ENCODE measurements around the gene EFNA2.
A peak's percentile ranks its signal among the peaks of the same experiment; 100 is the strongest.

The EFNA2 gene

DNA sequence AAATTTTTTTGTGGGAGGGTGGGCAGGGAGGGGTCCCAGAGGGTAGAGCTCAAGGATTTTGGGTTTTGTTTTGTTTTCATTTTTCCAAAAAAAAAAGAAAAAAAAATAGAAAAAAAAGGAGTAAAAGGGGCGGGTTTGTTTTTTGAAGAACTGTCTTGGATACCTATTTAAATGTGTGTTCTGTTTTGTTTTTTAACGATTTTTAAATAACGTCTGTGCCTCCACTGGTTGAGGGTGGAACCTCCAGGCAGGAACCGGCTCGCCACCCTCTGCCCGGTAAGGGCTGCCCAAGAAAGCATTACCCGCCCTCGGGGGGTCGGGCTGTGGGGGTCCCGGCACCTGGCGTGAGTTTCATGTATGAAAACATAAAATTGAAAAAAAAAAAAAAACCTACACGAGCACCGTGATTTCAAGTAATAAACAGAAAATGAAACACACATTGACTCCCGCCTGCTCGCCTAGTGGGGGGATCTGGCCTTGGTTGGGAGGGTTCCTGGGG is 26.9 kb upstream of the EFNA2 start:
- Histone ChIP-seq H3K36me3 (replicated peaks) (peaks cover 44% of the 10 kb centered on the region), H3K4me3 (ENCODE audit: low read depth, low read length) (no peak overlapping the region), H3K27ac (peak overlapping the region; percentile 5), H3K27me3 (replicated peaks) (no peaks in the 10 kb centered on the region)
- TF ChIP-seq, protein P1, sequence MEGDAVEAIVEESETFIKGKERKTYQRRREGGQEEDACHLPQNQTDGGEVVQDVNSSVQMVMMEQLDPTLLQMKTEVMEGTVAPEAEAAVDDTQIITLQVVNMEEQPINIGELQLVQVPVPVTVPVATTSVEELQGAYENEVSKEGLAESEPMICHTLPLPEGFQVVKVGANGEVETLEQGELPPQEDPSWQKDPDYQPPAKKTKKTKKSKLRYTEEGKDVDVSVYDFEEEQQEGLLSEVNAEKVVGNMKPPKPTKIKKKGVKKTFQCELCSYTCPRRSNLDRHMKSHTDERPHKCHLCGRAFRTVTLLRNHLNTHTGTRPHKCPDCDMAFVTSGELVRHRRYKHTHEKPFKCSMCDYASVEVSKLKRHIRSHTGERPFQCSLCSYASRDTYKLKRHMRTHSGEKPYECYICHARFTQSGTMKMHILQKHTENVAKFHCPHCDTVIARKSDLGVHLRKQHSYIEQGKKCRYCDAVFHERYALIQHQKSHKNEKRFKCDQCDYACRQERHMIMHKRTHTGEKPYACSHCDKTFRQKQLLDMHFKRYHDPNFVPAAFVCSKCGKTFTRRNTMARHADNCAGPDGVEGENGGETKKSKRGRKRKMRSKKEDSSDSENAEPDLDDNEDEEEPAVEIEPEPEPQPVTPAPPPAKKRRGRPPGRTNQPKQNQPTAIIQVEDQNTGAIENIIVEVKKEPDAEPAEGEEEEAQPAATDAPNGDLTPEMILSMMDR (IDR thresholded peaks at IDR 0.05; ENCODE audit: low read depth, low read length, missing control alignments) = no peak
- DNase-seq = no peak
- in situ Hi-C loops (cut with HindIII; ENCODE audit: low pct_ligation_motif_present, low sequenced_read_pairs) = no loop called here

DNA sequence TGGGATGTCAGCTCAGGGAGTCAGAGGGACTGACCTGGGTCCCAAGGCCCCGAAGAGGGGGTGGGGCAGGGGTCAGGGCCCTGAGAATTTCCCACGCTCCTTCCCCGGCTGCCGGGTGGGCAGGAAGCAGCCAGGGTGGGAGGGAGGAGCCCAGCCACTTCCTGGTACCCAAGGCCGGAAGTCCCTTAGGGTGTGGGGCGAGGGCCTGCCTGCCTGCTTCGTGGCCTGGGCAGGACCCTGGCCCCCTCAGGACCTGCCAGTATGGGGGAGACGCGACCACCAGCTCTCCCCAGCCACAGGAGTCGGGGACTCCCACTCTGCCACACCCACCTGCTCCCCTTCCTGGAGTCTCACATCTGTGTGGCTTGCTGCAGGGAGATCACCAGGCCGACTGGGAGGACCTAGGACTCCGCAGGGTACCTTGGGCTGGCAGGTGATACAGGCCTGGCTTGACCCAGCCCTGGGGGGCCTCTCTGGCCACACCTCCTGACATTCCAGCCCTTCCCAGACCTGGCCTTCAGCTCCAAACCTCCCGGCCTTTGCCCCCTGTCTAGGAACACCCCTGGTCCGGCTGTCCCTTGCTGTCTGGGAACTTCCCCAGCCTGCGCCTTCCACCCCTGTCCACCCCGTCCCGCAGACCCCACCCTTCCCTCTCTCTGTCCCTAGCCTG is 26.3 kb upstream of the EFNA2 start:
- DNase-seq = no peak
- in situ Hi-C loops (cut with HindIII; ENCODE audit: low pct_ligation_motif_present, low sequenced_read_pairs) = no loop called here

DNA sequence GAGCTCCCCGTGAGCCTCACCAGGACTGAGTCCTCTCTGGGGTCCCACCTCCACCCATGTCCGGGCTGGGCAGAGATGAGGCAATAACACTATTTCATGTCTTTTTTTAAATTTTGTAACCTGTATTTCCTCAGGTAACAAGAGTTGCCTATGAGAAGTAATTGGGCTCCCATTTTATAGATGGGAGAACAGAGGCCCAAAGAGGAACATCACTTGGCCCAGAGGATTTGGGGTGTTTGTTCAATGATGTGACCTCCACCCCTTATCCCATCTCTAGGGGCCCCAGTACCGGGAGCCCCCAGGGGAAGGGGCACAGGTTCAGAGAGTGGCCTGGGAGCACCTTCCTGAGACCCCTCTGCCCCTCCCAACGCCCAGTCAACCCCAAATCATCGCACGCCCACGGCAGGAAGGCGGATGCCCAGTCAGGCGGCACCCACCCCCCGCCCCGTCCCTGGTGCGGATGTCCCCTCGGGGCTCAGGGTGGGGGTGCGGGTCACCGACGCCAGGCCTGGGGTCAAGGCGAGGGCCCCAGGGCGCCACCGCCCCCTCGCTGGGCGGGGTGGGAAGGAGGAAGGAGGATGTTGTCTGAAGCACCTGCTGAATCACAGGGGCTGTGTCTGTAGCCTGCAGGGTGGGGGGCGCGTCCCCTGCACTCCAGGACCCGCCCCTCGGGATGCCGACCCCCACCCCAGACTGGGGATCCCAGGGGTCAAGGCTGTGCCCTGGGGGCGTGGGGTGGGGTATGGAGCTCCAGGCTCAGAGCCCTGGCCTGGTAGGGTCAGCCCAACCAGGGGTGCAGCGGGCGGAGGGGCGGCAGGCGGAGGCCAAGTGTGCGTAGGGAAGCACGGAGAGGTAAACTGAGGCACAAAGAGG is 25.6 kb upstream of the EFNA2 start:
- DNase-seq = no peak
- peaks cover 31% of the 10 kb centered on the region for H3K36me3 ChIP-seq (replicated peaks)
- H3K27me3 ChIP-seq (replicated peaks) = no peaks in the 10 kb centered on the region
- in situ Hi-C loops (cut with HindIII; ENCODE audit: low pct_ligation_motif_present, low sequenced_read_pairs) = no loop called here
- TF ChIP-seq, protein P1 (IDR thresholded peaks at IDR 0.05; ENCODE audit: low read depth, low read length, missing control alignments) = no peak
- peak overlapping the region; percentile 37 for H3K4me3 ChIP-seq (ENCODE audit: low read depth, low read length)
- H3K27ac ChIP-seq = peak overlapping the region; percentile 5

More for the DNA sequence above, 26.3 kb upstream of the EFNA2 start:
- H3K27me3 ChIP-seq (replicated peaks) = no peaks in the 10 kb centered on the region
- peaks cover 39% of the 10 kb centered on the region for H3K36me3 ChIP-seq (replicated peaks)
- TF ChIP-seq, protein P1 (IDR thresholded peaks at IDR 0.05; ENCODE audit: low read depth, low read length, missing control alignments) = no peak
- no peak overlapping the region for H3K4me3 ChIP-seq (ENCODE audit: low read depth, low read length)
- H3K27ac ChIP-seq = peak overlapping the region; percentile 5

DNA sequence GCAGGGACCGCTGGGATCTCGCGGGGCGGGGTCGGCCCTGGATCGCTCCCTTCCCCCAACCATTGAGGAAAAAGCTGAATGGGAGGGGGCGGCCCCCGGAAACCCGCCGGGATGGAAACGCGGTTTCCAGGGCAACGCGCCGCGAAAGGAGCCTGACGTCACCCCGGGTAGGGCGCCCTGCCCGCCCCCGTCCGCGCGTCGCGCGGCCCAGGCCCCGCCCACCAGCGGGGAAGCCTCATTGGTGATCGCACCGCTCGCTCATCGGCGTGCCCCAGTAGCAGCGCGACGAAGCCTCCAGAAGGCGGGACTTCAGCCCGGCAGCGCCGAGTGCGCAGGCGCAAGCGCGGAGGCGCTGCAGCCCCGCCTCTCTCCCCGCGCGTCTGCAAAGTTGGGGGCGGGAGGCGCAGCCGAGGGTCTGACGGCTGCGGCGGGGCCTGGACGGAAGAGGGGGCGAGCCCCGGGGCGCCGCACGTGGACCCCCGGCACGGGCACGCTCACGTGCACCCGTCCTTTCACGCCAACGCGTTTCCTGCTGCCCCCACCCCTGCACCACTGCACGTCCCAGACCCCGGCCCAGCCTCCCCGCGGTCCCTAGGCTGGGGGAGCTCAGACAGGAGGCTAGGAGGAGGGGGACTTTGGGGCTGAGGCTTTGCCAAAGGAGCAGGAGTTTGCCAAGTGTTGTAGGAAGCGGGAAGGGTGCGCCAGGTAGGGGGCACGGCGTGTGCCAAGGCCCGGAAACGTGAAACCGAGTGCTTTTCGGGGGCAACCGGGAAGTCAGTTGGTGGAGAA is 24.7 kb upstream of the EFNA2 start:
- in situ Hi-C loops (cut with HindIII; ENCODE audit: low pct_ligation_motif_present, low sequenced_read_pairs) = no loop called here
- H3K27ac ChIP-seq = peak overlapping the region; percentile 64
- TF ChIP-seq, protein P1 (IDR thresholded peaks at IDR 0.05; ENCODE audit: low read depth, low read length, missing control alignments) = no peak

DNA sequence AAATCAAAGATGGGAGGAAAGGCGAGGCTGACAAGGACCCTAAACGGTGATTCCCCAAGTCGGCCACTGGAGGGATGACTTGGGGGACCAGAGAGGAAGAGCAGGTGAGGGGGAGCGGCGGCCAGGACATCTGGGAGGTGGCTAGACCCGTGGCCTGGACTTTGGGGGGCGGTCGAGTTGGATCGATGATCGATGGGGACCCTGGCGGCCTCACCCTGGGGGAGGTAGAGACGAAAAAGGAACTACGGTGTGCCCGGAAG is 24.2 kb upstream of the EFNA2 start:
- Histone ChIP-seq H3K27ac (peak overlapping the region; percentile 64), H3K27me3 (replicated peaks) (no peaks in the 10 kb centered on the region), H3K36me3 (replicated peaks) (peaks cover 19% of the 10 kb centered on the region), H3K4me3 (ENCODE audit: low read depth, low read length) (peak overlapping the region; percentile 61)
- in situ Hi-C loops (cut with HindIII; ENCODE audit: low pct_ligation_motif_present, low sequenced_read_pairs) = no loop called here
- TF ChIP-seq, protein P1 (IDR thresholded peaks at IDR 0.05; ENCODE audit: low read depth, low read length, missing control alignments) = peak; percentile 42
- DNase-seq = no peak

More for the DNA sequence above, 24.7 kb upstream of the EFNA2 start:
- DNase-seq = peak; percentile 93
- peaks cover 22% of the 10 kb centered on the region for H3K36me3 ChIP-seq (replicated peaks)
- peak overlapping the region; percentile 61 for H3K4me3 ChIP-seq (ENCODE audit: low read depth, low read length)
- H3K27me3 ChIP-seq (replicated peaks) = no peaks in the 10 kb centered on the region
